K562 (cell line): ENCODE data around the gene COX4I2. TPM values are rescaled to one million over a fixed set of nuclear protein-coding genes. Genes with fewer than 3 reads are reported as not detected.
A peak's percentile ranks its signal among the peaks of the same experiment; 100 is the strongest.

Experiments
- CBFA2T3 ChIP-seq: fragments of 450-650 bp; IDR thresholded peaks from 2 replicates; pipeline ENCODE4 v1.6.1; 2017
- DDX20 ChIP-seq: fragments of 450-650 bp; IDR thresholded peaks from 2 replicates; pipeline ENCODE4 v1.6.1; 2016; ENCODE audit warnings: missing genetic modification characterization, low read depth, mild to moderate bottlenecking, missing compliant biosample characterization, moderate library complexity
- DPF2 ChIP-seq: fragments of 450-650 bp; IDR thresholded peaks from 2 replicates; pipeline ENCODE4 v1.6.1; 2016
- E4F1 ChIP-seq: fragments of 250-450 bp; sonication (Bioruptor Pico); IDR thresholded peaks from 2 replicates; pipeline ENCODE4 v1.5.0; 2021; ENCODE audit warnings: mild to moderate bottlenecking, borderline replicate concordance
- MCM3 ChIP-seq: fragments of 450-650 bp; IDR thresholded peaks from 2 replicates; pipeline ENCODE4 v1.6.1; 2016
- NFATC3 ChIP-seq: fragments of 450-650 bp; IDR thresholded peaks from 2 replicates; pipeline ENCODE4 v1.6.1; 2017; ENCODE audit warnings: mild to moderate bottlenecking
- PATZ1 ChIP-seq: fragments of 250-450 bp; sonication (Bioruptor Pico); IDR thresholded peaks from 2 replicates; pipeline ENCODE4 v1.5.0; 2020; ENCODE audit warnings: mild to moderate bottlenecking, borderline replicate concordance
- POLR3A ChIP-seq: IDR thresholded peaks from 2 replicates; pipeline ENCODE4 v1.6.1; 2011; ENCODE audit warnings: borderline replicate concordance, mild to moderate bottlenecking, moderate library complexity; ENCODE audit not compliant: insufficient read length, insufficient read depth; ENCODE audit errors: extremely low read depth
- RBM25 ChIP-seq: fragments of 200-400 bp; formaldehyde crosslinking; IDR thresholded peaks from 2 replicates; pipeline ENCODE4 v1.6.1; 2018; ENCODE audit warnings: low read length, low read depth, moderate library complexity; ENCODE audit not compliant: severe bottlenecking
- STAT5B ChIP-seq: fragments of 250-450 bp; sonication (Bioruptor Pico); IDR thresholded peaks from 2 replicates; pipeline ENCODE4 v1.8.0; 2021; ENCODE audit warnings: mild to moderate bottlenecking, inconsistent platforms
- TCF7 ChIP-seq: sonication (generic); IDR thresholded peaks from 2 replicates; pipeline ENCODE4 v1.6.1; 2016; ENCODE audit warnings: antibody characterized with exemption, borderline replicate concordance
- TOE1 ChIP-seq, 2 experiments: fragments of 450-650 bp in 1 of 2; sonication (generic) in 1 of 2; formaldehyde crosslinking in 1 of 2; IDR thresholded peaks; 2 replicates each; pipeline versions ENCODE4 v1.7.1 to v1.8.0; 2016 to 2022; ENCODE audit warnings: borderline replicate concordance in 2 of 2, mild to moderate bottlenecking in 2 of 2, antibody characterized with exemption in 1 of 2, inconsistent platforms in 1 of 2, low read depth in 1 of 2, missing genetic modification reagents in 1 of 2, moderate library complexity in 1 of 2
- ZEB2 ChIP-seq: fragments of 450-650 bp; IDR thresholded peaks from 2 replicates; pipeline ENCODE4 v1.6.1; 2016
- ZNF263 ChIP-seq: sonication (generic); formaldehyde crosslinking; IDR thresholded peaks from 2 replicates; pipeline ENCODE4 v1.8.0; 2022; ENCODE audit warnings: mild to moderate bottlenecking, missing genetic modification reagents, borderline replicate concordance
- ZNF277 ChIP-seq: fragments of 250-450 bp; sonication (Bioruptor Pico); IDR thresholded peaks from 2 replicates; pipeline ENCODE4 v1.8.0; 2022; ENCODE audit warnings: inconsistent platforms, mild to moderate bottlenecking, moderate library complexity, borderline replicate concordance
- ZNF57 ChIP-seq: fragments of 450-650 bp; formaldehyde crosslinking; IDR thresholded peaks from 2 replicates; pipeline ENCODE4 v1.4.0; 2020; ENCODE audit warnings: mild to moderate bottlenecking, moderate library complexity
- polyA plus RNA-seq, 8 experiments: library from polyadenylated mRNA; depleted of rRNA in 4 of 8; stranded (reverse) in 5 of 8; unstranded in 3 of 8; fragments of >200 nt; fragmentation: Nextera tagmentation in 2 of 8; fragmentation: Illumina TruSeq in 1 of 8; extraction: Ambion mirVana in 2 of 8; extraction: Trizol in 1 of 8; gene quantifications; 2 replicates each; pipeline versions ENCODE4 v1.2.1 to v1.2.3, GENCODE V29; 2011 to 2014; ENCODE audit warnings: inconsistent platforms in 1 of 8, missing spikeins in 1 of 8
- total RNA-seq, 7 experiments: library from RNA; depleted of rRNA in 6 of 7; stranded (reverse); fragments of >200 nt in 6 of 7; fragmentation: Illumina TruSeq in 2 of 7; extraction: Trizol in 2 of 7; gene quantifications; 2 replicates each; pipeline versions ENCODE4 v1.2.1 to v1.2.3, GENCODE V29; 2011 to 2021; ENCODE audit warnings: low replicate concordance in 1 of 7
- TF ChIP-seq, protein P1 (sequence below): fragments of 450-650 bp; IDR thresholded peaks from 2 replicates; pipeline ENCODE4 v1.7.1; 2018; ENCODE audit warnings: mild to moderate bottlenecking, low read depth; ENCODE audit not compliant: partially characterized antibody

COX4I2 gene
- total and polyA plus RNA-seq, 9 of the 15 experiments (the other 6 are each of a cell fraction or from before 2014, with no cell fraction given) = not detected

DNA sequence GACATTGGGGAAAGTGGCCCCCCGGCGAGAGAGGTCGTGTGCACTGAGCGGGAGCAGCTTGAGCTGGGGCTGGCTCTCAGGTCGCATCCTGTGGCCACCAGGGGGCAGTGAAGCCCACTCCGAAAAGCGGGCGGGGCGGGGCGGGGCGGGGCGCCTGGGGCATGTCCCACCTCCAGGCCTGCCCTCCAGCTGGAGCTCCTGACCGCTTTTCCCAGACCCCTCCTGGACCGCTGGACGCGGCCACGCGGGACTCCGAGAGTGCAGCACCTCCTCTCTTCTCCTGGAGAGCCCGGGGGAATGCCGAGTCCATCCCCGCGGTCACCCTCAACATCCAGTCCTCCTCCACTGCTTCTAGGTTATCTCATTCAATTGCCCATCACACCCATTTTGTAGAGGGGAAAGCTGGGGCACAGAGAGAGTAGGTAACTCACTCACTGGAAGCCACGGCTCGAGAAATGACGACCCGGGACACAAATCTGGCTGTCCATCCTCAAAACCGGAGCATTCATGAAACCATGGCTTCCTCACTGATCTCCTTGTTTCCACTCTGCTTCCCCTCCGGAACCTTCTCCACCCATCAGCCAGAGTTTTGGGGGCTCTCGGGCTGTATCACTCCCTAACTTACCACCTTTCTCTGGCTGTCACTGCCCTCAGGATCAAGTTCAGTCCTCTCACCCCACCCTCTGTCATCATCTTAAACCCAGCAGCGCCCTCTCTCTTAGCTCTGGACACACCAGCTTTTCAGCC lies 24.1 kb downstream of the COX4I2 start (continued):
- TF ChIP-seq E4F1 (CRISPR knock-in tag) (peak; percentile 69; the same call in 1 of the 2 replicates), ZNF263 (CRISPR knock-in tag) (peak; percentile 67; the same call in 1 of the 2 replicates), MCM3 (no peak), TCF7 (no peak), NFATC3 (no peak), POLR3A (no peak), ZNF277 (CRISPR knock-in tag) (no peak), CBFA2T3 (no peak), RBM25 (peak; percentile 87), PATZ1 (CRISPR knock-in tag) (peak; percentile 77; the same call in 1 of the 2 replicates), DPF2 (peak; percentile 23; the same call in 1 of the 2 replicates), DDX20 (tag) (0 out of 2 replicates have a peak, but pooled peaks have one; percentile 17), STAT5B (CRISPR knock-in tag) (no peak), ZEB2 (peak; percentile 43; the same call in 1 of the 2 replicates), TOE1 (IDR thresholded peaks at IDR 0.05; ENCODE audit: borderline replicate concordance) (0 out of 2 replicates have a peak, but pooled peaks have one; percentile 40), TOE1 (CRISPR knock-in tag; IDR thresholded peaks at IDR 0.05; ENCODE audit: borderline replicate concordance, low read depth) (no peak), ZNF57 (CRISPR knock-in tag) (0 out of 2 replicates have a peak, but pooled peaks have one; percentile 19)
- TF ChIP-seq, protein P1, sequence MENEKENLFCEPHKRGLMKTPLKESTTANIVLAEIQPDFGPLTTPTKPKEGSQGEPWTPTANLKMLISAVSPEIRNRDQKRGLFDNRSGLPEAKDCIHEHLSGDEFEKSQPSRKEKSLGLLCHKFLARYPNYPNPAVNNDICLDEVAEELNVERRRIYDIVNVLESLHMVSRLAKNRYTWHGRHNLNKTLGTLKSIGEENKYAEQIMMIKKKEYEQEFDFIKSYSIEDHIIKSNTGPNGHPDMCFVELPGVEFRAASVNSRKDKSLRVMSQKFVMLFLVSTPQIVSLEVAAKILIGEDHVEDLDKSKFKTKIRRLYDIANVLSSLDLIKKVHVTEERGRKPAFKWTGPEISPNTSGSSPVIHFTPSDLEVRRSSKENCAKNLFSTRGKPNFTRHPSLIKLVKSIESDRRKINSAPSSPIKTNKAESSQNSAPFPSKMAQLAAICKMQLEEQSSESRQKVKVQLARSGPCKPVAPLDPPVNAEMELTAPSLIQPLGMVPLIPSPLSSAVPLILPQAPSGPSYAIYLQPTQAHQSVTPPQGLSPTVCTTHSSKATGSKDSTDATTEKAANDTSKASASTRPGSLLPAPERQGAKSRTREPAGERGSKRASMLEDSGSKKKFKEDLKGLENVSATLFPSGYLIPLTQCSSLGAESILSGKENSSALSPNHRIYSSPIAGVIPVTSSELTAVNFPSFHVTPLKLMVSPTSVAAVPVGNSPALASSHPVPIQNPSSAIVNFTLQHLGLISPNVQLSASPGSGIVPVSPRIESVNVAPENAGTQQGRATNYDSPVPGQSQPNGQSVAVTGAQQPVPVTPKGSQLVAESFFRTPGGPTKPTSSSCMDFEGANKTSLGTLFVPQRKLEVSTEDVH = peak; percentile 43
